ENCODE results near the gene FCRL5.

GRCh38 chr1:157482717-157483116, 69.6 kb downstream of the FCRL5 start:
- TF ChIP-seq CTCF (IDR thresholded peaks at IDR 0.05; ENCODE audit: poor library complexity) (no peak), EZH2 (IDR thresholded peaks at IDR 0.05; ENCODE audit: borderline replicate concordance) (no peak), EZH2phosphoT487 (IDR thresholded peaks at IDR 0.05; ENCODE audit: low read depth, severe bottlenecking, unreplicated experiment) (no peak)
